Hepatocyte (in vitro differentiated cells): ENCODE results near the gene HMCN1. TPM values are rescaled to one million over a fixed set of nuclear protein-coding genes. Genes with fewer than 3 reads are reported as not detected.

Experiments used
- DNase-seq: peaks from one replicate; pipeline ENCODE4 v3.0.0-alpha.2; 2016; ENCODE audit warnings: low spot score
- H2AFZ ChIP-seq: fragments of 200-600 bp; sonication (generic); 2 replicates; pipeline ENCODE4 v1.6.0; 2016; ENCODE audit warnings: antibody characterized with exemption, mild to moderate bottlenecking
- H3K27ac ChIP-seq: fragments of 200-600 bp; sonication (generic); 2 replicates; pipeline ENCODE4 v1.5.1; 2016; ENCODE audit warnings: mild to moderate bottlenecking
- H3K27me3 ChIP-seq: fragments of 200-600 bp; sonication (generic); 2 replicates; pipeline ENCODE4 v1.6.1; 2016
- H3K36me3 ChIP-seq: fragments of 200-600 bp; sonication (generic); replicated peaks from 2 replicates; pipeline ENCODE4 v1.5.1; 2016; ENCODE audit warnings: low read depth; ENCODE audit not compliant: insufficient read depth
- H3K4me1 ChIP-seq: fragments of 200-600 bp; sonication (generic); 2 replicates; pipeline ENCODE4 v1.5.1; 2016; ENCODE audit warnings: mild to moderate bottlenecking, moderate library complexity; ENCODE audit not compliant: insufficient read depth
- H3K4me2 ChIP-seq: fragments of 200-600 bp; sonication (generic); 2 replicates; pipeline ENCODE4 v1.6.0; 2016
- H3K4me3 ChIP-seq: fragments of 200-600 bp; sonication (generic); 2 replicates; pipeline ENCODE4 v1.5.1; 2016; ENCODE audit warnings: mild to moderate bottlenecking
- H3K79me2 ChIP-seq: fragments of 200-600 bp; sonication (generic); 2 replicates; pipeline ENCODE4 v1.6.0; 2017; ENCODE audit warnings: mild to moderate bottlenecking
- H3K9me2 ChIP-seq: fragments of 200-600 bp; sonication (generic); replicated peaks from 2 replicates; pipeline ENCODE4 v1.6.0; 2017; ENCODE audit warnings: mild to moderate bottlenecking; ENCODE audit not compliant: insufficient read depth
- H3K9me3 ChIP-seq: fragments of 200-600 bp; sonication (generic); 2 replicates; pipeline ENCODE4 v1.5.1; 2016; ENCODE audit warnings: low read depth, mild to moderate bottlenecking
- H4K20me1 ChIP-seq: fragments of 200-600 bp; sonication (generic); 2 replicates; pipeline ENCODE4 v1.6.0; 2016; ENCODE audit warnings: mild to moderate bottlenecking; ENCODE audit not compliant: insufficient read depth, poor library complexity, severe bottlenecking
- EZH2 ChIP-seq: fragments of 200-600 bp; sonication (generic); IDR thresholded peaks from 2 replicates; pipeline ENCODE4 v1.6.1; 2016; ENCODE audit warnings: antibody characterized with exemption, mild to moderate bottlenecking, borderline replicate concordance
- EZH2phosphoT487 ChIP-seq: fragments of 200-600 bp; sonication (generic); IDR thresholded peaks from one replicate; pipeline ENCODE4 v1.6.1; 2018; ENCODE audit warnings: antibody characterized with exemption, mild to moderate bottlenecking, low read depth, moderate library complexity; ENCODE audit not compliant: unreplicated experiment, severe bottlenecking
- WGBS: methylation state at CpG from one replicate; pipeline ENCODE4 v1.1.6; 2016; ENCODE audit warnings: low lambda C conversion rate; ENCODE audit errors: missing lambda C conversion rate; 5-methylcytosine and 5-hydroxymethylcytosine counted together
- polyA plus RNA-seq: library from polyadenylated mRNA; unstranded; fragments of >200 nt; fragmentation: Nextera tagmentation; extraction: Ambion mirVana; gene quantifications from 2 replicates; pipeline ENCODE4 v1.2.1, GENCODE V29; 2016
- total RNA-seq: library from RNA; depleted of rRNA; stranded (reverse); fragments of >200 nt; gene quantifications from 2 replicates; pipeline ENCODE4 v1.2.3, GENCODE V29; 2014
- TF ChIP-seq, protein P1 (sequence below): fragments of 200-600 bp; sonication (generic); IDR thresholded peaks from 2 replicates; pipeline ENCODE4 v1.5.1; 2016; ENCODE audit warnings: antibody characterized with exemption, mild to moderate bottlenecking; ENCODE audit not compliant: poor library complexity

The HMCN1 gene
- total and polyA plus RNA-seq, 2 experiments from 2014 or later, result 2.3 to 13.4 TPM

- Histone ChIP-seq H3K9me2 (no peaks in the 10 kb centered on the region), H2AFZ (no peak overlapping the region), H3K4me2 (no peak overlapping the region), H3K9me3 (peaks cover 4% of the 10 kb centered on the region), H3K27ac (no peak overlapping the region), H3K79me2 (no peaks in the 10 kb centered on the region), H3K36me3 (no peaks in the 10 kb centered on the region), H3K27me3 (no peaks in the 10 kb centered on the region), H3K4me1 (no peaks in the 10 kb centered on the region), H4K20me1 (no peaks in the 10 kb centered on the region), H3K4me3 (no peak overlapping the region)
- no peak for DNase-seq
- TF ChIP-seq EZH2phosphoT487 (no peak), EZH2 (no peak)
- TF ChIP-seq, protein P1, sequence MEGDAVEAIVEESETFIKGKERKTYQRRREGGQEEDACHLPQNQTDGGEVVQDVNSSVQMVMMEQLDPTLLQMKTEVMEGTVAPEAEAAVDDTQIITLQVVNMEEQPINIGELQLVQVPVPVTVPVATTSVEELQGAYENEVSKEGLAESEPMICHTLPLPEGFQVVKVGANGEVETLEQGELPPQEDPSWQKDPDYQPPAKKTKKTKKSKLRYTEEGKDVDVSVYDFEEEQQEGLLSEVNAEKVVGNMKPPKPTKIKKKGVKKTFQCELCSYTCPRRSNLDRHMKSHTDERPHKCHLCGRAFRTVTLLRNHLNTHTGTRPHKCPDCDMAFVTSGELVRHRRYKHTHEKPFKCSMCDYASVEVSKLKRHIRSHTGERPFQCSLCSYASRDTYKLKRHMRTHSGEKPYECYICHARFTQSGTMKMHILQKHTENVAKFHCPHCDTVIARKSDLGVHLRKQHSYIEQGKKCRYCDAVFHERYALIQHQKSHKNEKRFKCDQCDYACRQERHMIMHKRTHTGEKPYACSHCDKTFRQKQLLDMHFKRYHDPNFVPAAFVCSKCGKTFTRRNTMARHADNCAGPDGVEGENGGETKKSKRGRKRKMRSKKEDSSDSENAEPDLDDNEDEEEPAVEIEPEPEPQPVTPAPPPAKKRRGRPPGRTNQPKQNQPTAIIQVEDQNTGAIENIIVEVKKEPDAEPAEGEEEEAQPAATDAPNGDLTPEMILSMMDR, result no peak
- WGBS, result 76% methylated on average over 1 of the region's 1 CpG
Observed at GRCh38 chr1:185837711-185838110, 103.5 kb downstream of the HMCN1 start.

DNA sequence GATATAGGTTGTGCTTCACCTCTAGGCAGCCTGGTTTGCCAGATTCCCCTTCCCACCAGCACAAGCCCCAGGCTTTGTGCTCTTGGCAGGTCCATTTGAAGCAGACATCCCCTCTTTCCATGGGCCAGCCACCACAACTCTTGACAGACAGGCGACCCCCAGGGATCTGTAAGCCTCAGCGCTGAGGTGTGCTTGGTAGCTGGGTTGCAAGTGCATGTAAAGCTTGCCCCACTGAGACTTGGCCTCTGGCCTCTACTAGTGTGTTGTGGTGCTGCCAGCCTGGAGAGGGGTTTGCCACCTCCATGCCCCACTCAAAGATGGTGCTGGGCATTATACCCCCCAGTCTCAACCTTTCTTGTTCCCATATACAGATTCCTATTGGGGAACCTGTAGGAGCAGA lies 103.9 kb downstream of the HMCN1 start:
- TF ChIP-seq EZH2phosphoT487, result no peak
- TF ChIP-seq, protein P1, result no peak
- no peak for TF ChIP-seq EZH2
- Histone ChIP-seq H3K4me3 (no peak overlapping the region), H3K79me2 (no peaks in the 10 kb centered on the region), H3K9me3 (peaks cover 4% of the 10 kb centered on the region), H2AFZ (no peak overlapping the region), H3K9me2 (no peaks in the 10 kb centered on the region), H3K27me3 (no peaks in the 10 kb centered on the region), H3K4me2 (no peak overlapping the region), H4K20me1 (no peaks in the 10 kb centered on the region), H3K36me3 (no peaks in the 10 kb centered on the region), H3K4me1 (no peaks in the 10 kb centered on the region), H3K27ac (no peak overlapping the region)
- no peak for DNase-seq
- 96% methylated on average over 2 of the region's 2 CpGs for WGBS

DNA sequence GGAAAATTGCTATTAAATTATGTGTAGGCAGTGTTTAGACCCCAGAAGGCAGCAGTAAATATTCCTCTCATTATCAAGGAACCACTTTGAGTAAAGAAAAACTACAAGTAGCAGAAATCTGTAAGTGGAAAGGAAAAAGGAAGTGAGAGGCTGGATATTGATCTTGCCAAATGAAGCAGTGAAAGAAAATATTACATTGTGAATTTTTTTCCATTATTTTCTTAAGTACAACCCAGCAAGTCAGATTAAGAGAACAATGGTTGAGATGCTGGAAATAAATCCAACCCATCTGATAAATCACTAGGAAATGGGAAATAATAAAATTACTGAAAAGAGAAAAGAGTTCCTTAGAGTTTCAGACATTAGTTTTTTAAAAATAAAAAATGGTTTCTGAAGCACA lies 106.7 kb downstream of the HMCN1 start:
- H3K4me1 ChIP-seq, result no peaks in the 10 kb centered on the region

More for the DNA sequence above, 106.7 kb downstream of the HMCN1 start:
- Histone ChIP-seq H3K4me2 (no peak overlapping the region), H3K9me2 (no peaks in the 10 kb centered on the region), H4K20me1 (no peaks in the 10 kb centered on the region), H3K4me3 (no peak overlapping the region), H3K79me2 (no peaks in the 10 kb centered on the region), H3K36me3 (no peaks in the 10 kb centered on the region), H2AFZ (no peak overlapping the region), H3K27ac (no peak overlapping the region), H3K27me3 (no peaks in the 10 kb centered on the region), H3K9me3 (peaks cover 4% of the 10 kb centered on the region)
- no peak for DNase-seq
- TF ChIP-seq, protein P1, result no peak
- TF ChIP-seq EZH2phosphoT487 (no peak), EZH2 (no peak)
